Measurements from ENCODE around the gene DHX35.
"Not testable (repeated sequence)": the region's sequence is repeated elsewhere in the genome, so short reads cannot be mapped to it uniquely, and the experiment has no call there.

DHX35 gene

GRCh38 chr20:38941726-38942389, 20.3 kb upstream of the DHX35 start:
- FAIRE-seq: no peak

GRCh38 chr20:38945012-38945411, 17.1 kb upstream of the DHX35 start:
- FAIRE-seq: no peak

GRCh38 chr20:38946836-38947235, 15.3 kb upstream of the DHX35 start:
- FAIRE-seq: no peak

GRCh38 chr20:38947931-38948362, 14.2 kb upstream of the DHX35 start:
- FAIRE-seq: no peak

- no peak for FAIRE-seq
Measured at GRCh38 chr20:38950254-38950653, 11.9 kb upstream of the DHX35 start.

- FAIRE-seq: no peak
Measured at GRCh38 chr20:38951611-38952010, 10.5 kb upstream of the DHX35 start.

GRCh38 chr20:38952153-38952552, 10.0 kb upstream of the DHX35 start:
- no peak for FAIRE-seq

- FAIRE-seq: no peak
Measured at GRCh38 chr20:38953630-38954340, 8.4 kb upstream of the DHX35 start.

GRCh38 chr20:38957235-38957876, 4.8 kb upstream of the DHX35 start:
- no peak for FAIRE-seq

GRCh38 chr20:38957915-38958485, 4.1 kb upstream of the DHX35 start:
- no peak for FAIRE-seq

- FAIRE-seq: not testable (repeated sequence)
Measured at GRCh38 chr20:38960187-38960687, 1.9 kb upstream of the DHX35 start.

GRCh38 chr20:38961530-38962043, 557 bp upstream of the DHX35 start:
- no peak for FAIRE-seq

- no peak for FAIRE-seq
Measured at GRCh38 chr20:38962928-38963401, 821 bp downstream of the DHX35 start.

GRCh38 chr20:38963745-38964144, 1.6 kb downstream of the DHX35 start:
- FAIRE-seq: no peak

- no peak for FAIRE-seq
Measured at GRCh38 chr20:38965264-38965663, 3.1 kb downstream of the DHX35 start.

- no peak for FAIRE-seq
Measured at GRCh38 chr20:38968090-38968489, 5.9 kb downstream of the DHX35 start.

GRCh38 chr20:38969708-38970107, 7.6 kb downstream of the DHX35 start:
- FAIRE-seq: no peak

- FAIRE-seq: no peak
Measured at GRCh38 chr20:38970302-38970701, 8.2 kb downstream of the DHX35 start.

- FAIRE-seq: no peak
Measured at GRCh38 chr20:38973107-38973506, 11.0 kb downstream of the DHX35 start.

- no peak for FAIRE-seq
Measured at GRCh38 chr20:38973645-38974044, 11.5 kb downstream of the DHX35 start.

GRCh38 chr20:38975539-38976120, 13.5 kb downstream of the DHX35 start:
- no peak for FAIRE-seq

- FAIRE-seq: no peak
Measured at GRCh38 chr20:38979434-38979833, 17.3 kb downstream of the DHX35 start.

GRCh38 chr20:38979842-38980241, 17.7 kb downstream of the DHX35 start:
- no peak for FAIRE-seq
